Measurements from ENCODE around the gene LRMDA.

Gene LRMDA

GRCh38 chr10:75632805-75633462, 201.5 kb downstream of the LRMDA start:
- in situ Hi-C loops (cut with MboI; ENCODE audit: low sequenced_read_pairs): no loop called here

GRCh38 chr10:75633568-75633967, 202.1 kb downstream of the LRMDA start:
- in situ Hi-C loops (cut with MboI; ENCODE audit: low sequenced_read_pairs): no loop called here

GRCh38 chr10:75634947-75635346, 203.5 kb downstream of the LRMDA start:
- in situ Hi-C loops (cut with MboI; ENCODE audit: low sequenced_read_pairs): no loop called here

GRCh38 chr10:75638752-75639151, 207.3 kb downstream of the LRMDA start:
- in situ Hi-C loops (cut with MboI; ENCODE audit: low sequenced_read_pairs): no loop called here

GRCh38 chr10:75639736-75640135, 208.3 kb downstream of the LRMDA start:
- in situ Hi-C loops (cut with MboI; ENCODE audit: low sequenced_read_pairs): no loop called here

- in situ Hi-C loops (cut with MboI; ENCODE audit: low sequenced_read_pairs): no loop called here
Observed at GRCh38 chr10:75640381-75640780, 209.0 kb downstream of the LRMDA start.

GRCh38 chr10:75640803-75641202, 209.4 kb downstream of the LRMDA start:
- in situ Hi-C loops (cut with MboI; ENCODE audit: low sequenced_read_pairs): no loop called here

GRCh38 chr10:75643405-75643804, 212.0 kb downstream of the LRMDA start:
- in situ Hi-C loops (cut with MboI; ENCODE audit: low sequenced_read_pairs): no loop called here

- in situ Hi-C loops (cut with MboI; ENCODE audit: low sequenced_read_pairs): no loop called here
Observed at GRCh38 chr10:75643944-75644692, 212.7 kb downstream of the LRMDA start.

- in situ Hi-C loops (cut with MboI; ENCODE audit: low sequenced_read_pairs): no loop called here
Observed at GRCh38 chr10:75645704-75646103, 214.3 kb downstream of the LRMDA start.

GRCh38 chr10:75646218-75646915, 214.9 kb downstream of the LRMDA start:
- in situ Hi-C loops (cut with MboI; ENCODE audit: low sequenced_read_pairs): no loop called here

GRCh38 chr10:75646916-75647315, 215.5 kb downstream of the LRMDA start:
- in situ Hi-C loops (cut with MboI; ENCODE audit: low sequenced_read_pairs): no loop called here

GRCh38 chr10:75647675-75648074, 216.3 kb downstream of the LRMDA start:
- in situ Hi-C loops (cut with MboI; ENCODE audit: low sequenced_read_pairs): no loop called here

- in situ Hi-C loops (cut with MboI; ENCODE audit: low sequenced_read_pairs): no loop called here
Observed at GRCh38 chr10:75648351-75648750, 216.9 kb downstream of the LRMDA start.

GRCh38 chr10:75648854-75649253, 217.4 kb downstream of the LRMDA start:
- in situ Hi-C loops (cut with MboI; ENCODE audit: low sequenced_read_pairs): no loop called here

GRCh38 chr10:75649466-75649865, 218.0 kb downstream of the LRMDA start:
- in situ Hi-C loops (cut with MboI; ENCODE audit: low sequenced_read_pairs): no loop called here

GRCh38 chr10:75650648-75651047, 219.2 kb downstream of the LRMDA start:
- in situ Hi-C loops (cut with MboI; ENCODE audit: low sequenced_read_pairs): no loop called here

GRCh38 chr10:75651417-75651816, 220.0 kb downstream of the LRMDA start:
- in situ Hi-C loops (cut with MboI; ENCODE audit: low sequenced_read_pairs): no loop called here

GRCh38 chr10:75652146-75652740, 220.8 kb downstream of the LRMDA start:
- in situ Hi-C loops (cut with MboI; ENCODE audit: low sequenced_read_pairs): no loop called here

GRCh38 chr10:75653761-75654160, 222.3 kb downstream of the LRMDA start:
- in situ Hi-C loops (cut with MboI; ENCODE audit: low sequenced_read_pairs): no loop called here

GRCh38 chr10:75654171-75654771, 222.8 kb downstream of the LRMDA start:
- in situ Hi-C loops (cut with MboI; ENCODE audit: low sequenced_read_pairs): no loop called here

Data from hTERT RPE-1 (cell line).